MCF 10A (cell line): ENCODE results near the gene PSMD10. TPM values are rescaled to one million over a fixed set of nuclear protein-coding genes. Genes with fewer than 3 reads are reported as not detected.

Experiments
- BruUV-seq: library from RNA; stranded (reverse); fragments of 400-500 nt; replicated peaks from 2 replicates; lab custom pipeline; 2021; lab: Mats Ljungman, UMichigan
- CTCF ChIA-PET: fragments of 300-600 bp; sonication (Branson Sonifier 250); formaldehyde crosslinking; extraction: SDS; loops from one replicate; lab custom pipeline; 2021; ENCODE audit warnings: antibody characterized with exemption, inconsistent platforms; lab: Yijun Ruan, JAX
- POLR2A ChIA-PET: fragments of 300-600, 350-650 bp; sonication (Branson Sonifier 250); formaldehyde crosslinking; extraction: SDS; loops from one replicate; lab custom pipeline; 2020; ENCODE audit warnings: antibody characterized with exemption, inconsistent platforms; lab: Yijun Ruan, JAX
- DNase-seq: peaks from one replicate; pipeline ENCODE4 v3.0.0-alpha.2; 2018; ENCODE audit not compliant: unreplicated experiment
- H3K27ac Mint-ChIP-seq: one replicate; pipeline ENCODE4 v1.8.0; 2022; ENCODE audit warnings: mild to moderate bottlenecking, low read depth, mixed read lengths; ENCODE audit not compliant: unreplicated experiment
- H3K27me3 Mint-ChIP-seq: one replicate; pipeline ENCODE4 v1.8.0; 2022; ENCODE audit warnings: mixed read lengths; ENCODE audit not compliant: insufficient read depth, unreplicated experiment
- H3K36me3 Mint-ChIP-seq: one replicate; pipeline ENCODE4 v1.8.0; 2022; ENCODE audit warnings: mild to moderate bottlenecking, moderate library complexity, mixed read lengths; ENCODE audit not compliant: insufficient read depth, unreplicated experiment
- H3K4me1 Mint-ChIP-seq: one replicate; pipeline ENCODE4 v1.8.0; 2022; ENCODE audit warnings: mixed read lengths; ENCODE audit not compliant: insufficient read depth, unreplicated experiment
- H3K4me3 Mint-ChIP-seq: one replicate; pipeline ENCODE4 v1.8.0; 2022; ENCODE audit warnings: mild to moderate bottlenecking, moderate library complexity, mixed read lengths; ENCODE audit not compliant: unreplicated experiment
- H3K9me3 Mint-ChIP-seq: one replicate; pipeline ENCODE4 v1.8.0; 2022; ENCODE audit warnings: mixed read lengths; ENCODE audit not compliant: unreplicated experiment
- CTCF ChIP-seq: fragments of 200-600 bp; IDR thresholded peaks from one replicate; pipeline ENCODE4 v1.8.0; 2022; ENCODE audit warnings: antibody characterized with exemption, mild to moderate bottlenecking; ENCODE audit not compliant: unreplicated experiment
- intact Hi-C: fragments of 100-400 bp; cut with micrococcal nuclease; formaldehyde crosslinking; loops from 2 replicates; pipeline ENCODE4 v1.14.1; 2022
- total RNA-seq: library from RNA; stranded (reverse); gene quantifications from 2 replicates; pipeline ENCODE4 v1.2.3, GENCODE V29; 2022

PSMD10 gene
- total RNA-seq, 1 experiment from 2014 or later, result 52.6 TPM

GRCh38 chrX:108122748-108123147, 31.4 kb upstream of the PSMD10 start:
- peak overlapping the region; percentile 92 for H3K27ac Mint-ChIP-seq
- H3K4me1 Mint-ChIP-seq, result peaks cover 17% of the 10 kb centered on the region
- BruUV-seq, result no TSS peak
- no peak for TF ChIP-seq CTCF
- H3K4me3 Mint-ChIP-seq, result no peak overlapping the region
- H3K9me3 Mint-ChIP-seq, result no peaks in the 10 kb centered on the region
- ChIA-PET POLR2A (interaction anchor here (0.6 to 4.5 kb wide), 10 partner anchors 10 to 318 kb away, joined by 3 to 61 read pairs (median 4); partner anchors contain the start of genes ATG4A and PSMD10), CTCF (interaction anchor here (0.7 to 2.7 kb wide), 3 partner anchors 16 to 32 kb away, joined by 3 to 9 read pairs (median 4); no protein-coding TSS in a partner anchor)
- H3K27me3 Mint-ChIP-seq, result peaks cover 90% of the 10 kb centered on the region
- DNase-seq, result peak; percentile 70
- H3K36me3 Mint-ChIP-seq, result peaks cover 11% of the 10 kb centered on the region
- intact Hi-C loops, result no loop called here

- no peak for DNase-seq
- no peaks in the 10 kb centered on the region for H3K9me3 Mint-ChIP-seq
- intact Hi-C loops, result no loop called here
- peaks cover 17% of the 10 kb centered on the region for H3K4me1 Mint-ChIP-seq
- peaks cover 92% of the 10 kb centered on the region for H3K27me3 Mint-ChIP-seq
- TF ChIP-seq CTCF, result no peak
- peaks cover under 1% of the 10 kb centered on the region for H3K36me3 Mint-ChIP-seq
- peak overlapping the region; percentile 92 for H3K27ac Mint-ChIP-seq
- no TSS peak for BruUV-seq
- CTCF ChIA-PET, result interaction anchor here (0.6 to 2.7 kb wide), 3 partner anchors 10 to 29 kb away, joined by 3 to 9 read pairs (median 4); partner anchors contain the start of genes ATG4A and PSMD10
- POLR2A ChIA-PET, result interaction anchor here (0.6 to 4.5 kb wide), 3 partner anchors 21 to 38 kb away, joined by 3 to 61 read pairs (median 4); partner anchors contain the start of genes ATG4A and PSMD10
- H3K4me3 Mint-ChIP-seq, result no peak overlapping the region
Observed at GRCh38 chrX:108121291-108121690, 29.9 kb upstream of the PSMD10 start.

- Mint-ChIP-seq H3K27me3 (peaks cover 97% of the 10 kb centered on the region), H3K4me1 (peaks cover 10% of the 10 kb centered on the region), H3K36me3 (no peaks in the 10 kb centered on the region), H3K4me3 (no peak overlapping the region), H3K9me3 (peaks cover 7% of the 10 kb centered on the region), H3K27ac (no peak overlapping the region)
- ChIA-PET CTCF (no interaction called here), POLR2A (no interaction called here)
- TF ChIP-seq CTCF, result no peak
- intact Hi-C loops, result no loop called here
- BruUV-seq, result no TSS peak
- no peak for DNase-seq
Observed at GRCh38 chrX:108117988-108118387, 26.6 kb upstream of the PSMD10 start.

- Mint-ChIP-seq H3K4me3 (no peak overlapping the region), H3K4me1 (no peaks in the 10 kb centered on the region), H3K9me3 (peaks cover 8% of the 10 kb centered on the region), H3K27me3 (peaks cover 89% of the 10 kb centered on the region), H3K36me3 (no peaks in the 10 kb centered on the region), H3K27ac (no peak overlapping the region)
- DNase-seq, result no peak
- TF ChIP-seq CTCF, result no peak
- no TSS peak for BruUV-seq
- intact Hi-C loops, result no loop called here
- POLR2A ChIA-PET, result interaction anchor here (0.6 kb wide), 1 partner anchor 12 kb away, joined by 3 read pairs; no protein-coding TSS in a partner anchor
- CTCF ChIA-PET, result no interaction called here
Observed at GRCh38 chrX:108114541-108114940, 23.2 kb upstream of the PSMD10 start.
